Activated CD4-positive, alpha-beta T cell treated with anti-CD3 and anti-CD28 coated beads, Interleukin-2, amount 10 ng/mL, durations not matched to agents 7 days and 5 days (primary cell): Measurements from ENCODE around the gene ANKRD18B. TPM values are rescaled to one million over a fixed set of nuclear protein-coding genes. Genes with fewer than 3 reads are reported as not detected.
"Not testable (repeated sequence)": the region's sequence is repeated elsewhere in the genome, so short reads cannot be mapped to it uniquely, and the experiment has no call there.

Experiments used
- CTCF ChIA-PET: fragments of 350-600 bp; sonication (Branson Sonifier 250); formaldehyde crosslinking; loops from one replicate; lab custom pipeline; 2021; ENCODE audit warnings: antibody characterized with exemption; lab: Charles Lee
- POLR2A ChIA-PET: fragments of 350-600 bp; sonication (Branson Sonifier 250); formaldehyde crosslinking; loops from one replicate; lab custom pipeline; 2021; ENCODE audit warnings: antibody characterized with exemption; lab: Charles Lee
- DNase-seq: peaks from one replicate; pipeline ENCODE4 v3.0.0-alpha.2; 2020
- H3K27ac Mint-ChIP-seq: one replicate; pipeline ENCODE4 v1.8.0; 2021; ENCODE audit warnings: mild to moderate bottlenecking, moderate library complexity, mixed read lengths
- H3K27me3 Mint-ChIP-seq: one replicate; pipeline ENCODE4 v1.8.0; 2021; ENCODE audit warnings: mixed read lengths
- H3K36me3 Mint-ChIP-seq: one replicate; pipeline ENCODE4 v1.8.0; 2021; ENCODE audit warnings: low read depth, mixed read lengths
- H3K4me1 Mint-ChIP-seq: one replicate; pipeline ENCODE4 v1.8.0; 2021; ENCODE audit warnings: mixed read lengths
- H3K4me3 Mint-ChIP-seq: one replicate; pipeline ENCODE4 v1.8.0; 2021; ENCODE audit warnings: mild to moderate bottlenecking, moderate library complexity, mixed read lengths
- H3K9me3 Mint-ChIP-seq: one replicate; pipeline ENCODE4 v1.8.0; 2021; ENCODE audit warnings: mixed read lengths
- total RNA-seq, 2 experiments: library from RNA; stranded (reverse); gene quantifications; one replicate each; pipeline ENCODE4 v1.2.3, GENCODE V29; 2021

ANKRD18B gene
- total RNA-seq, 2 experiments from 2014 or later = 0.46 to 0.97 TPM

DNA sequence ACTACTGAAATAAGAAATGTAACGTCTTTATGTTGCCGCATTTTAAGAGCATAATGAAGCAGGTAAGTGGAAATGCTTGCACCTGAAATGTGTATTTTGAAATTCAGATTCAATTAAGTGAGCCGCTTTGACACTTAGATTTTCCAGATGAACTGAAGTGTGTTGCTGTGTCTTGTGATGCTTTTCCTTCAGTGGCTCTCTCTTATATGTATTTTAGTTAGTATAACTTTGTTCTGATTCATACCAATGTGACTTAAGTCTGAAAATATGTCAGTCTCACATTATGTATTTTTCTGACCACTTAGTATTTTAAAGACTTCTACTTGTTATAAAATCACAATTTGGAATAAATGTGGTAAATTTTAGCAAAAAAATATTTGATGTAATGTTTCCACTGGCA, 25.4 kb downstream of the ANKRD18B start:
- POLR2A ChIA-PET, H3K36me3 Mint-ChIP-seq, H3K4me3 Mint-ChIP-seq, DNase-seq, H3K9me3 Mint-ChIP-seq, H3K4me1 Mint-ChIP-seq, H3K27ac Mint-ChIP-seq, CTCF ChIA-PET: not testable (repeated sequence)
- H3K27me3 Mint-ChIP-seq = peaks cover 42% of the 10 kb centered on the region

DNA sequence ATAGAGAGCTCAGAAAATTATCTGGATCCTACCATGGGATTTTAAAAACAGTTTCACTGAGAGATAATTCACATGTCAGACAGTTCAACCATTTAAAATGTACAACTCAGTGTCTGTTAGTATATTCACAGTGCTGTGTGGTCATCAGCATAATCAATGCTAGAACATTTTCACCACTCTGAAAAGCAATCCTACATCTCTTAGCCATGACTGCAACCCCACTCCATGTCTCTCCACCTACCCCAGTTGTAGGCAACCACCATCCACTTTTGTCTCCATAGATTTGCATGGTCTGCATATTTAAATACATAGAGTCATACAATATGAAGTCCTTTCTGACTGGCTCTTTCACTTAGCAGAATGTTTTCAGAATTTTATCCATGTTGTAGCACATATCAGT, 27.1 kb downstream of the ANKRD18B start:
- H3K9me3 Mint-ChIP-seq, H3K27ac Mint-ChIP-seq, H3K4me3 Mint-ChIP-seq, CTCF ChIA-PET, POLR2A ChIA-PET, H3K4me1 Mint-ChIP-seq, H3K36me3 Mint-ChIP-seq, DNase-seq: not testable (repeated sequence)
- H3K27me3 Mint-ChIP-seq = peaks cover 33% of the 10 kb centered on the region

DNA sequence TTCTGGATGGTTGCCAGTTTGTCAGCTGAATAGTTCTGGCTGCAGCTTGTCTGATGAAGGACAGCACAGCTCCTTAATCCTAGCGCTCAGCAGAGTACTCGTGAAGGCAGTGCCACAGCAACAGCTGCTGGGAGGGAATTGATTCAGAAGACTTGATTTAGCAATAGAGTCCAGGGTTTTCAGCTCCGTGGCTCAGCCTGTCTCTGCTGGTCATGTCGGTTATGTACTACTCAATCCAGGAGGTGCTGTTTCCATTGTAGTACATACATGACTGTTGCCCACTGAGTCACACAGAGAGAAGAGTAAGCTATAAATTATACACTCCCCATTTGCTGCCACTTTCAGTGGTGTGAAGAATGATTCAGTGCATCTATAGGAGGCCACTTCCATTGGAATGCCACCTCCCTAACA, 28.3 kb downstream of the ANKRD18B start:
- H3K36me3 Mint-ChIP-seq, H3K9me3 Mint-ChIP-seq, H3K27ac Mint-ChIP-seq, H3K4me1 Mint-ChIP-seq, POLR2A ChIA-PET, CTCF ChIA-PET, H3K4me3 Mint-ChIP-seq, DNase-seq: not testable (repeated sequence)
- peaks cover 25% of the 10 kb centered on the region for H3K27me3 Mint-ChIP-seq

DNA sequence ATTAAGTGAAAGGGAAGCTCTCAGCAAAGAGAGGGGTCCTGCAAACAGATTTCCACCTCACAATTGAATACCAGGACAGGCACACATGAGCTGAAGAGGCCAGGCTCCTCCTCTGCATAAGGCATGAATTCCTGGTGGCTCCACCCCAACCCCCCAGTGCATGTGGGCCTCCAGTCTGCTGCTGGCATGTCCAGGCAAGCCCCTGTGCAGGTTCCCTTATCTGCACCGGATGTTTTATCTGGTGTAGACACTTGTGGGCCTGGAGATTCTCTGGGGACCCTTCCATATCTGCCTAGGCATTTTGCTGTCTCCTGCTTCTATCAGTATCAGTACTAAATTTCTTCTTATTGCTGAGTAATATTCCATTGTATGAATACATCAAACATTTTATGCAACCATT, 36.2 kb downstream of the ANKRD18B start:
- H3K27ac Mint-ChIP-seq, H3K4me3 Mint-ChIP-seq, H3K9me3 Mint-ChIP-seq, H3K27me3 Mint-ChIP-seq, H3K36me3 Mint-ChIP-seq, POLR2A ChIA-PET, DNase-seq, CTCF ChIA-PET: not testable (repeated sequence)
- peaks cover 15% of the 10 kb centered on the region for H3K4me1 Mint-ChIP-seq

DNA sequence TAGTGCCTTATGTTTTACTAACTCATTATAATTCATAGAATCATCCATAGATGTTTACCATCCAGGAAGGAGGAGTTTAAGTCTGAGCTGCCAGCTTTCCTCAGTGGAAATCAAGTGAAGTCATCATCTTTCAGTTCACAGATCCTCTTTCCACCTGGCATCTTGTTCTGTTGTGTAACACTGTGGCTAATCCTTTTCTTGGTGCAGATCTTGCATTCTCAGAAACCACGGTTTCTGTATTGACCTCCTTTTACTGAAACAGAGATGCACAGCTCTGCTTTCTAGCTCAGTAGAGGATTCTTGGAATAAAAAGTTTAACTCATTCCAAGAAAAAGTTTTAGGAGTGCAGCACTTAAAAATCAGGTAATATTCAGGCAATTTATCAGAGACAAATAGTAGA, 38.1 kb downstream of the ANKRD18B start:
- H3K27me3 Mint-ChIP-seq, H3K4me3 Mint-ChIP-seq, CTCF ChIA-PET, H3K9me3 Mint-ChIP-seq, DNase-seq, POLR2A ChIA-PET, H3K27ac Mint-ChIP-seq, H3K36me3 Mint-ChIP-seq: not testable (repeated sequence)
- H3K4me1 Mint-ChIP-seq = peaks cover 15% of the 10 kb centered on the region

DNA sequence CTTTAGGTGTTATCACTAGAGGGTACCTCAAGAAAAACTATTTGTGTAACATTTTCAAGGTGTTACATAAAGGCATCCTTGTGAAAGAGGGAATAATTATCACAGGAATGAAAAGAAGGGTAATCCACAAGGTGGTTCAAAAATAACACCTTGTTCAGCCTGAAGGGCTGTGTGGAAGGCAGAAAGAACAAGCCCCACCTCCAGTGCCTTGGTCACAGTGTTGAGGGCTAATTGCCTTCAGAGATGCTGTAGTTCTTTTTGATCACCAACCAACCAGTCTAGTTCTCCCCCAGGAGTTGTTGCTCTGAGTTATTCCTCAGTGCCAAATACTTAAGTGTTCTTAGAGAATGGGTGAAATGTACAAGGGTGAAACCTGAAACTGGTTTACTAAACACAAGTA, 43.7 kb downstream of the ANKRD18B start:
- H3K4me3 Mint-ChIP-seq, H3K9me3 Mint-ChIP-seq, CTCF ChIA-PET, H3K36me3 Mint-ChIP-seq, H3K27ac Mint-ChIP-seq, POLR2A ChIA-PET, DNase-seq, H3K4me1 Mint-ChIP-seq: not testable (repeated sequence)
- peaks cover 22% of the 10 kb centered on the region for H3K27me3 Mint-ChIP-seq

DNA sequence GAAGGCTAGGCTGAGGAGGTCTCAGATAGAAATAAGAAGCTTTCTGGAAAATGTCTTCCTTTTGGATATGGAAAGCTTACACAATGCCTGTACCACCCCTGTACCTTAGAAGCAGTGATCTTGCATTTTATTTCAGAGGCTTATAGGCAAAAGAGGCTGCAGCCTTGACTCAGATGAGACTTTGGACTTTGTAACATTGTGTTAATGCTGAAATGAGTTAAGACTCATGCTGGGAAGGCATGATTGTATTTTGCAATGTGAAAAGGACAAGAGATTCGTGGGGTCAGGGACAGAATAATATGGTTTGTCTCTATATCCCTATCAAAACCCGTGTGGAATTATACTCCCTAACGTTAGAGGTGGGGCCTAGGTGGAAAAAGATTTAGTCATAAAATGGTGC, 53.7 kb downstream of the ANKRD18B start:
- H3K36me3 Mint-ChIP-seq, DNase-seq, H3K9me3 Mint-ChIP-seq, H3K27ac Mint-ChIP-seq, CTCF ChIA-PET, H3K4me3 Mint-ChIP-seq, H3K27me3 Mint-ChIP-seq, H3K4me1 Mint-ChIP-seq, POLR2A ChIA-PET: not testable (repeated sequence)

DNA sequence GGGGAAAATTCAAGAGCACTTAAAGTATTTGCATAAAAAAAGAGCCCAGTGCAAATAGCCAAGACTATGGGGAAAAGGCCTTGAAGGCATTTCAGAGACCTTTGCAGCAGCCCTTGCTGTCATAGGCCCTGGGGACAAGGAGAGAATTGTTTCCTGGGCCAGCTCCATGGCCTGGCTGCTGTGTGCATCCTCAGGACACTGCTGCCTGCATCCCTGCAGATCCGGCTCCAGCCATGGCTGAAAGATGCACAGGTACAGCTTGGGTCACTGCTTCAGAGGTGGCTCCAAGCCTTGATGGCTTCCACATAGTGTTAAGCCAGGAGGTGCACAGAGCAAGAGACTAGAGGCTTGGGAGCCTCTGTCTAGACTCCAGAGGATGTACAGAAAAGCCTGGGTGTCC, 55.9 kb downstream of the ANKRD18B start:
- H3K4me3 Mint-ChIP-seq, H3K9me3 Mint-ChIP-seq, H3K4me1 Mint-ChIP-seq, DNase-seq, H3K27ac Mint-ChIP-seq, H3K27me3 Mint-ChIP-seq, H3K36me3 Mint-ChIP-seq, CTCF ChIA-PET, POLR2A ChIA-PET: not testable (repeated sequence)

DNA sequence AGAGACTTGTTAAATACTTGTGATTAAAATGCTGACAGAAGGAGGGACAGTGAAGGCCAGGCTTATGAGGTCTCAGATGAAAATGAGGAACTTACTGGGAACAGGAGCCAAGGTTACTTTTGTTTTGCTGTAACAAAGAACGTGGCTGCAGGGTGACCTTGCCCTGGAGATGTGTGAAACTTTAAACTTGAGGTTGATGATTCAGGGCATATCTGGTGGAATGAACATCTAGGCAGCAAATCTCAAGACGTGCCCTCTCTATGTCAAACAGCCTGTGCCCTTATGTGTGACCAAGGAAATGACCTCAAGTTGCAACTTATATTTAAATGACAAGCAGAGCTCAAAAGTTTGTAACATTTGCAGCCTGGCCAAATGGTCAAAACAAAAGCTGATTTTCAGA, 58.6 kb downstream of the ANKRD18B start:
- H3K27ac Mint-ChIP-seq, H3K4me3 Mint-ChIP-seq, POLR2A ChIA-PET, DNase-seq, H3K4me1 Mint-ChIP-seq, H3K36me3 Mint-ChIP-seq, H3K9me3 Mint-ChIP-seq, CTCF ChIA-PET, H3K27me3 Mint-ChIP-seq: not testable (repeated sequence)

DNA sequence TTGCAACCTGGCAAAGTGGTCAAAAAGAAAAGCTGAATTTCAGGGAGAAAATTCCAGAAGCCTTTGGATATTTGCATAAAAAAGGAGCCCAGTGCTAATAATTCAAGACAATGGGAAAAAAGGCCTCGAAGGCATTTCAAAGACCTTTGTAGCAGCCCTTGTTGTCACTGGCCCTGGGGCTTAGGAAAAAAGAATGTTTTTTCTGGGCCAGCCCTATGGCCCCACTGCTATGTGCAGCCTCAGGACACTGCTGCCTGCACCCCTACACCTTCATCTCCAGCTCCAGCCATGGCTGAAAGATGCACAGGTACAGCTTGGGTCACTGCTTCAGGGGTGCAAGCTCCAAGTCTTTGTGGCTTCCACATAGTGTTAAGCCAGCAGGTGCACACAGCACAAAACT, 62.1 kb downstream of the ANKRD18B start:
- H3K4me1 Mint-ChIP-seq, DNase-seq, CTCF ChIA-PET, POLR2A ChIA-PET, H3K9me3 Mint-ChIP-seq, H3K4me3 Mint-ChIP-seq, H3K36me3 Mint-ChIP-seq, H3K27ac Mint-ChIP-seq, H3K27me3 Mint-ChIP-seq: not testable (repeated sequence)

DNA sequence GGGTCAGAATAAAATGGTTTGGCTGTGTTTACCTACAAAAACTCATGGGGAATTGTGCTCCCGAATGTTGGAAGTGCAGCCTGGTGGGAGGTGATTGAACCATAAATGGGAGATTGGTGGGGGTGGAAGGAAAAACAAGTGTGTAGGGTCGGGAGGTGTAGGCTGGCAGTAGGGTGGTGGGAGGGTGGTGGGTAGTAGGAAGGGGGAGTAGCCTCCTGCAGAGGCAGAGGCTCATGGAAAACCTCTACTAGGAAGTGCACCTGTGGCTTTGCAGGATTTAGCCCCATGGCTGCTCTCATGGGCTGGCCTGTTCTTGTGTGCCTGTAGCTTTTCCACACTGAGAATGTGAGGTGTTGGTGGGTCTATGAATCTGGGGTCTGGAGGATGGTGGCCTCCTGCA, 63.7 kb downstream of the ANKRD18B start:
- POLR2A ChIA-PET, DNase-seq, H3K4me3 Mint-ChIP-seq, CTCF ChIA-PET, H3K9me3 Mint-ChIP-seq, H3K4me1 Mint-ChIP-seq, H3K36me3 Mint-ChIP-seq, H3K27ac Mint-ChIP-seq: not testable (repeated sequence)
- H3K27me3 Mint-ChIP-seq = peaks cover 15% of the 10 kb centered on the region

DNA sequence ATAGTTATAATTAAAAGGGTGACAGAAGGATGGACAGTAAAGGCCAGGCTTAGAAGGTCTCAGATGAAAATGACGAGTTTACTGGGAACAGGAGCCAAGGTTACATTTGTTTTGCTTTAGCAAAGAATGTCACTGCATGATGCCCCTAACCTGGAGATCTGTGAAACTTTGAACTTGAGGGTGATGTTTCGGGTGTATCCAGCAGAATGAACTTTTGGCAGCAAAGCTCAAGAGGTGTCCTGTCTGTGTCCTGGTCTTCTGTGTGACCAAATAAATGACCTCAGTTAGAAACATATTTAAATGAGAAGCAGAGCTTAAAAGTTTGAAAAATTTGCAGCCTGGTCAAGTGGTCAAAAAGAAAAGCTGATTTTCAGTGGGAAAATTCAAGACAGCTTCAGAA, 64.8 kb downstream of the ANKRD18B start:
- DNase-seq, CTCF ChIA-PET, H3K4me1 Mint-ChIP-seq, POLR2A ChIA-PET, H3K4me3 Mint-ChIP-seq, H3K9me3 Mint-ChIP-seq, H3K27ac Mint-ChIP-seq, H3K36me3 Mint-ChIP-seq: not testable (repeated sequence)
- H3K27me3 Mint-ChIP-seq = peaks cover 16% of the 10 kb centered on the region

DNA sequence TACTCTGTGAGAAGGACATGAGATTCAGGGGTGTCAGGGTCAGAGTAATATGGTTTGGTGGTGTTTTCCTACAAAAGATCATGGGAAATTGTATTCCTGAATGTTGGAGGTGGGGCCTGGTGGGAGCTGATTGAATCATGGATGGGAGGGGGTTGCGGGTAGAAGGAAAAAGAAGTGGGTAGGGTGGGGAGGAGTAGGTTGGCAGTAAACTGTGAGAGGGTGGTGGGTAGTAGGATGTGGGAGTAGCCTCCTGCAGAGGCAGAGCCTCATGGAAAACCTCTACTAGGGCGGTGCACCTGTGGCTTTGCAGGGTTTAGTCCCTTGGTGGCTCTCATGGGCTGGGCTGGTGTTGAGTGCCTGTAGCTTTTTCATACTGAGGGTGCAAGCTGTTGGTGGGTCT, 66.8 kb downstream of the ANKRD18B start:
- POLR2A ChIA-PET, CTCF ChIA-PET, H3K36me3 Mint-ChIP-seq, H3K9me3 Mint-ChIP-seq, H3K4me1 Mint-ChIP-seq, H3K4me3 Mint-ChIP-seq, H3K27ac Mint-ChIP-seq, DNase-seq: not testable (repeated sequence)
- peaks cover 15% of the 10 kb centered on the region for H3K27me3 Mint-ChIP-seq

DNA sequence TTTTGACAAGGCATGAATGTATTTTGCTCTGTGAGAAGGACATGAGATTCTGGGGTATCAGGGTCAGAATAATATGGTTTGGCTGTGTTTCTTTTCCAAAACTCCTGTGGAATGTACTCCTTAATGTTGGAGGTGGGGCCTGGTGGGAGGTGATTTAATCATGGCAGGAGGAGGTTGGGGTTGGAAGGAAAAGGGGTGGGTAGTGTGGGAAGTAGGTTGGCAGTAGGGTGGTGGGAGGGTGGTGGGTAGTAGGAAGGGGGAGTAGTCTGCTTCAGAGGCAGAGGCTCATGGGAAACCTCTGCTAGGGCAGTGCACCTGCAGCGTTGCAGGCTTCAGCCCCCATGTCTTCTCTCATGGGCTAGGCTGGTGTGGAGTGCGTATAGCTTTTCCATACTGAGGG, 72.9 kb downstream of the ANKRD18B start:
- CTCF ChIA-PET, H3K27ac Mint-ChIP-seq, H3K9me3 Mint-ChIP-seq, POLR2A ChIA-PET, DNase-seq, H3K4me1 Mint-ChIP-seq, H3K27me3 Mint-ChIP-seq, H3K4me3 Mint-ChIP-seq, H3K36me3 Mint-ChIP-seq: not testable (repeated sequence)

DNA sequence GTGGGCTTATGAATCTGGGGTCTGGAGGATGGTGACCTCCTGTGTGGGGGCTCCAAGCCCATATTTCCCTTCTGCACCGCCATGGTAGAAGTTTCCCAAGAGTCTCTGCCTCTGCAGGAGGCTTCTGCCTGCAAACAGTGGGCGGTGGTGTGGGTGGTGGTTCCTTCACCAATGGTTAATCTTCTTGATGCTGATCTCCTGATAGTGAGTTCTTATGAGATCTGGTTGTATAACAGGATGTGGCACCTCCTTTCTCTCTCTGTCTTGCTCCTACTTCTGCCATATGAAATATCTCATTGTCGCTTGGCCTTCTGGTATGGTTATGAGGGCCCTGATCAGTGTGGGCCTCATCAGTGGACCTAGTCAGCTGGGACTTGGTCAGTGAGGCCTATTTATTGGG, 73.3 kb downstream of the ANKRD18B start:
- peak overlapping the region; percentile 97 for H3K27ac Mint-ChIP-seq
- H3K9me3 Mint-ChIP-seq, H3K27me3 Mint-ChIP-seq, CTCF ChIA-PET, H3K36me3 Mint-ChIP-seq, H3K4me3 Mint-ChIP-seq, H3K4me1 Mint-ChIP-seq, POLR2A ChIA-PET: not testable (repeated sequence)
- peak; percentile 13 for DNase-seq
